HEK293T (cell line): ENCODE data around the gene GPD1.

Source experiments
- CTCF ChIA-PET: fragments of 350-600 bp; formaldehyde crosslinking; extraction: SDS; loops from one replicate; lab custom pipeline; 2021; ENCODE audit warnings: antibody characterized with exemption, inconsistent platforms; lab: Yijun Ruan, JAX
- POLR2A ChIA-PET: fragments of 350-600 bp; formaldehyde crosslinking; extraction: SDS; loops from one replicate; lab custom pipeline; 2020; ENCODE audit warnings: antibody characterized with exemption, inconsistent platforms; lab: Yijun Ruan, JAX
- DNase-seq: peaks from one replicate; pipeline ENCODE4 v3.0.0; 2012; ENCODE audit warnings: mixed read lengths; ENCODE audit errors: extremely low spot score
- ARNT ChIP-seq: fragments of 450-650 bp; IDR thresholded peaks from 2 replicates; pipeline ENCODE4 v1.6.1; 2017; ENCODE audit warnings: mild to moderate bottlenecking
- BHLHE40 ChIP-seq: fragments of 450-650 bp; IDR thresholded peaks from 2 replicates; pipeline ENCODE4 v1.6.1; 2016; ENCODE audit warnings: mild to moderate bottlenecking, moderate library complexity, borderline replicate concordance
- CTBP1 ChIP-seq: fragments of 450-650 bp; IDR thresholded peaks from 2 replicates; pipeline ENCODE4 v1.6.1; 2016; ENCODE audit warnings: borderline replicate concordance
- ELF4 ChIP-seq: fragments of 450-650 bp; IDR thresholded peaks from 2 replicates; pipeline ENCODE4 v1.6.1; 2017; ENCODE audit warnings: antibody characterized with exemption
- FOXA1 ChIP-seq: fragments of 450-650 bp; IDR thresholded peaks from 2 replicates; pipeline ENCODE4 v1.6.1; 2016; ENCODE audit warnings: mild to moderate bottlenecking
- FOXK2 ChIP-seq: fragments of 450-650 bp; IDR thresholded peaks from 2 replicates; pipeline ENCODE4 v1.6.1; 2016; ENCODE audit warnings: mild to moderate bottlenecking
- FOXM1 ChIP-seq: fragments of 450-650 bp; IDR thresholded peaks from 2 replicates; pipeline ENCODE4 v1.6.1; 2017; ENCODE audit warnings: mild to moderate bottlenecking, borderline replicate concordance
- HDGF ChIP-seq: fragments of 450-650 bp; IDR thresholded peaks from 2 replicates; pipeline ENCODE4 v1.6.1; 2017; ENCODE audit warnings: antibody characterized with exemption, borderline replicate concordance
- L3MBTL2 ChIP-seq: fragments of 450-650 bp; conservative IDR thresholded peaks from 2 replicates; pipeline ENCODE4 v1.6.1; 2016; ENCODE audit warnings: mild to moderate bottlenecking
- LEF1 ChIP-seq: fragments of 450-650 bp; IDR thresholded peaks from 2 replicates; pipeline ENCODE4 v1.6.1; 2017; ENCODE audit warnings: mild to moderate bottlenecking, borderline replicate concordance
- NFRKB ChIP-seq: fragments of 450-650 bp; IDR thresholded peaks from 2 replicates; pipeline ENCODE4 v1.6.1; 2016; ENCODE audit warnings: mild to moderate bottlenecking, moderate library complexity
- SP1 ChIP-seq: fragments of 450-650 bp; IDR thresholded peaks from 2 replicates; pipeline ENCODE4 v1.6.1; 2017
- SUZ12 ChIP-seq: fragments of 450-650 bp; IDR thresholded peaks from 2 replicates; pipeline ENCODE4 v1.6.1; 2016; ENCODE audit warnings: mild to moderate bottlenecking
- TARDBP ChIP-seq: fragments of 450-650 bp; IDR thresholded peaks from 2 replicates; pipeline ENCODE4 v1.6.1; 2016
- ZNF384 ChIP-seq: fragments of 450-650 bp; IDR thresholded peaks from 2 replicates; pipeline ENCODE4 v1.6.1; 2016
- TF ChIP-seq, protein P1 (sequence below): fragments of 450-650 bp; IDR thresholded peaks from 2 replicates; pipeline ENCODE4 v1.6.1; 2016

The GPD1 gene

DNA sequence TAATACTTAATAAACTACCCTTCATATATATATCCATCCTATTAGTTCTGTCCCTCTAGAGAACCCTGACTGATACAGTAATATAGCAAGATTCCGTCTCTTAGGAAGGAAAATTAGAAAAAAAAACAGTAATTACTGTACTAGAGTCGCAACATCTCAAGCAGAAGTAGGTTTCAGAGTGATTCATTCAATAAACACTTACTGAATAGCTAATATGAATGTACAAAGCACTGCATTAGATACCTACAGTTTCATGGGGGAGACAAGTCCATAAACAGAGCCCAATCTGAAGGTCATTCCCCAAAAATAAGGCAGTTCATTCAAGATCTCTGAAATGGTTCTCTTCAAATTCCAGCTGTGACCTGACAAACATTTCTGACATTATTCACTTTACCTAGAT is 53.5 kb downstream of the GPD1 start:
- no peak for TF ChIP-seq BHLHE40
- TF ChIP-seq ZNF384 = no peak
- no peak for TF ChIP-seq FOXA1
- no peak for TF ChIP-seq FOXM1
- TF ChIP-seq TARDBP = no peak
- TF ChIP-seq HDGF = no peak
- no peak for TF ChIP-seq ARNT
- no peak for TF ChIP-seq L3MBTL2
- TF ChIP-seq ELF4 = no peak
- TF ChIP-seq, protein P1, sequence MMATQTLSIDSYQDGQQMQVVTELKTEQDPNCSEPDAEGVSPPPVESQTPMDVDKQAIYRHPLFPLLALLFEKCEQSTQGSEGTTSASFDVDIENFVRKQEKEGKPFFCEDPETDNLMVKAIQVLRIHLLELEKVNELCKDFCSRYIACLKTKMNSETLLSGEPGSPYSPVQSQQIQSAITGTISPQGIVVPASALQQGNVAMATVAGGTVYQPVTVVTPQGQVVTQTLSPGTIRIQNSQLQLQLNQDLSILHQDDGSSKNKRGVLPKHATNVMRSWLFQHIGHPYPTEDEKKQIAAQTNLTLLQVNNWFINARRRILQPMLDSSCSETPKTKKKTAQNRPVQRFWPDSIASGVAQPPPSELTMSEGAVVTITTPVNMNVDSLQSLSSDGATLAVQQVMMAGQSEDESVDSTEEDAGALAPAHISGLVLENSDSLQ = no peak
- ChIA-PET CTCF (interaction anchor here (0.6 to 0.7 kb wide), 2 partner anchors 47 to 140 kb away, joined by 3 to 7 read pairs; no protein-coding TSS in a partner anchor), POLR2A (interaction anchor here (1.4 kb wide), 1 partner anchor 10 kb away, joined by 11 read pairs; the partner anchor contains the start of gene CERS5)
- DNase-seq = no peak

DNA sequence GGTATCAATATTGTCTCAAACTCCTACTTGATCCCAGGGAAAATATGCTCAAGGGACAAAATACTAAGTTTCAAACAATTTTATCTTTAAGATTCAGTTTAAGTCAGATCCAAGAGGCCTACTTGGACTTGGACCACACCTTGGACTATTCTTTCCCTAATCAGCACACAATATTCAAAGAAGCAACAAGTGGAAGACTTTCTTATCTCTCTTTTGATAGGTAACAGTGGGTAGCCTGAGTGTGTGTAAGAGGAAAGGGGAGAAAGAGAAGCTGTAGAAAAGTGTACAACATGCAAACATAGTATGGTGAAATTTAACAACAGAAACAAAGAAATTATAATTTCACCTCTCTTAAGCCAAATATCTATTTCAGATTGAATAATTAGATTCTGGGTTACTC is 56.8 kb downstream of the GPD1 start:
- TF ChIP-seq SUZ12 (no peak), ZNF384 (no peak), BHLHE40 (no peak), LEF1 (no peak), ELF4 (no peak), FOXM1 (no peak), L3MBTL2 (no peak), FOXA1 (no peak), NFRKB (no peak), SP1 (no peak), HDGF (no peak), FOXK2 (no peak), CTBP1 (no peak)
- TF ChIP-seq, protein P1 = no peak
- ChIA-PET CTCF (interaction anchor here (1.8 kb wide), 1 partner anchor 50 kb away, joined by 4 read pairs; no protein-coding TSS in a partner anchor), POLR2A (no interaction called here)
- no peak for DNase-seq
